CD4-positive, alpha-beta T cell treated with Interleukin-1 beta for 1 hour (primary cell): ENCODE measurements around the gene CLCN3.
"Not testable (repeated sequence)": the region's sequence is repeated elsewhere in the genome, so short reads cannot be mapped to it uniquely, and the experiment has no call there.

Experiments
- DNase-seq, 2 donors: peaks; one replicate each; pipeline ENCODE4 v3.0.0-alpha.2; 2020 to 2022

Gene CLCN3

GRCh38 chr4:169619958-169620879 is at the start of gene CLCN3:
Gene CLCN3 (plus strand): TSS chr4:169620578. CDS start chr4:169635929, 15,351 bp downstream.
- DNase-seq, result peak; percentile 91 to 97

DNA sequence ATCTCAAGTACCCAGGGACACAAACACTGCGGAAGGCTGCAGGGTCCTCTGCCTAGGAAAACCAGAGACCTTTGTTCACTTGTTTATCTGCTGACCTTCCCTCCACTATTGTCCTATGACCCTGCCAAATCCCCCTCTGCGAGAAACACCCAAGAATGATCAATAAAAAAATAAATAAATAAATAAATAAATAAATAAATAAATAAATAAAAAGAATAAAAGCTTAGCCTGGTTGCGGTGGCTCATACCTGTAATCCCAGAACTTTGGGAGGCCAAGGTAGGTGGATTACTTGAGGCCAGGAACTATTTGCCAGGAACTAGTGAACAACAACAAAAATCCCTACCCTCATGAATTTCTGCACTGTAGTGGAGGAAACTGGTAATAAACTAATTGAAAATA is 49.4 kb upstream of the CLCN3 start:
- not testable (repeated sequence) for DNase-seq

DNA sequence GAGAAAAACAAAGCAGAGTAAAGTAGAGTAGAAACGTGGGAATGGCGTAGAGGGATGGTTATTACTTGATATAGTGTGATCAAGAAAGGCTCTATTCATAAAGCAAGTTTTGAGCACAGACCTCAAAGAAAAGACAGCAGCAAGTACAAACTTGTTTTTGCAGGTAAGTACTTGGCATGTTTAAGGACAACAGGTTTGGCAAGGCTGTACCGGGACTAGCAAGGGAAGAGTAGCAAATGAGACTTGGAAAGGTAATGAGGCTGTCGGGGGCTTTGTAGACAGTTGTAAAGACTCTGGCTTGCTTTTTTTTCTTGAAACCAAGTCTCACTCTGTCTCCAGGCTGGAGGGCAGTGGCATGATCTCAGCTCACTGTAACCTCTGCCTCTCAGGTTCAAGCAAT is 48.9 kb upstream of the CLCN3 start:
- DNase-seq, result no peak

DNA sequence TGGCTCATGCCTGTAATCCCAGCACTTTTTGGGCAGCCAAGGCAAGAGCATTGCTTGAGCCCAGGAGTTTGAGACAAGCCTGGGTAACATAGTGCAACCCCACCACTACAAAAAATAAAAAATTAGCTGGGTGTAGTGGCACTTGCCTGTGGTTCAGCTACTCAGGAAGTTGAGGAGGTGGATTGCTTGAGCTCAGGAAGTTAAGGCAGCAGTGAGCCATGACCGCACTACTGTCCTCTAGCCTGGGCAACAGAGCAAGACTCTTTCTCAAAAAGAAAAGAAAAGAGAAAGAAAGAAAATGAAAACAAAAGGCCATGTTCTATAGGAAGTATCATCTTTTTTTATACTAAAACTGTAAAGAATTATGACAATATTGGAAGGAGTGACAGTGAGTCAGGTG is 46.5 kb upstream of the CLCN3 start:
- DNase-seq, result no peak

GRCh38 chr4:169582203-169582602 is 38.2 kb upstream of the CLCN3 start:
- no peak for DNase-seq

GRCh38 chr4:169582706-169583105 is 37.7 kb upstream of the CLCN3 start:
- DNase-seq, result no peak

GRCh38 chr4:169583563-169583962 is 36.8 kb upstream of the CLCN3 start:
- DNase-seq, result no peak

GRCh38 chr4:169593050-169593560 is 27.3 kb upstream of the CLCN3 start:
- DNase-seq, result no peak

DNA sequence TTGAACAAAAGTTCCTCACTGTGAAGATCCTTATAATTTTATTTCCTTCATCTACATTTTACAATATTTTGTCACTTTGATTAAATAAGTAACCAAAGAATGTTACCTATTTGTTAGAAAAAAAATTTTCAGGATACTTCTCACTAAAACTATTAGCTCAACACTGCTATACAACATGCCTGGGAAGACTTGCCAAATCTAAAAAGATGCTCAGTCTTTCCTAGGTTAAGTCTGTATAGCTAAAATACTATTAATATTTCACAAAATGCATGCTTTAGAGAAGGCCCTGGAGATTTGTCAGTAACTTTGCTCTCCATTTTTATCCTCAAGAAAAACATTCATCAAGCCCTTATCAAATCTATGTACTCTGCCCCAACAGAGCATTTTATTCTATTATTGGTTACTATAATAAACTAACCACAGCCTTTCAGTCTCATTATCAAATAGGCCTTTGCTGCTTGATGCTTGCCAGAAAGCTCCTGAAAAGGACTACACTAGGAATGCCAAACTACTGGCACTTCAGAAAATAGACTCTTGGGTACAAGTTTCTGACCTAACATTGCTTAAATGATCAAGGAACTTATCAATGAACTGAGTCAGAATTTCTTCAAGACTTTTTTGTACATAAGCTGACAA is 25.7 kb upstream of the CLCN3 start:
- DNase-seq, result no peak

- no peak for DNase-seq
Observed at GRCh38 chr4:169601016-169601771, 19.2 kb upstream of the CLCN3 start.

DNA sequence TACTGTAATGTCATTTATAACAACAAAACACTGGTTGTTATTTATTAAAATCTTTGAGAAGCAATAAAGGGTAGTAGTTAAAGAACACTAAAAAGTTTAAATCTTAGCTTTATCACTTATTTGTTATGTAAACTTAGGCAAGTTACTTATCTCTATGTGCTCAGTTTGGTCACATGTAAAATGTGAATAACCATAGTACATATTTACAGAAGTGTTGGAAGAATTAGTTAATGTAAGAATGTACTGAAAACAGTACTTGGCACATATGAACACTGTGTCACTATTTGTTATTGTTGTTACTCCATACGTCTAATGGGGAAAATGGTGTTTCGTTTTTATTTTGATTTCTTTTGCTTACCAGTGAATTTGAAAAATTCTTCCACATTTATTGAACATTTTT is 17.1 kb upstream of the CLCN3 start:
- DNase-seq, result no peak

DNA sequence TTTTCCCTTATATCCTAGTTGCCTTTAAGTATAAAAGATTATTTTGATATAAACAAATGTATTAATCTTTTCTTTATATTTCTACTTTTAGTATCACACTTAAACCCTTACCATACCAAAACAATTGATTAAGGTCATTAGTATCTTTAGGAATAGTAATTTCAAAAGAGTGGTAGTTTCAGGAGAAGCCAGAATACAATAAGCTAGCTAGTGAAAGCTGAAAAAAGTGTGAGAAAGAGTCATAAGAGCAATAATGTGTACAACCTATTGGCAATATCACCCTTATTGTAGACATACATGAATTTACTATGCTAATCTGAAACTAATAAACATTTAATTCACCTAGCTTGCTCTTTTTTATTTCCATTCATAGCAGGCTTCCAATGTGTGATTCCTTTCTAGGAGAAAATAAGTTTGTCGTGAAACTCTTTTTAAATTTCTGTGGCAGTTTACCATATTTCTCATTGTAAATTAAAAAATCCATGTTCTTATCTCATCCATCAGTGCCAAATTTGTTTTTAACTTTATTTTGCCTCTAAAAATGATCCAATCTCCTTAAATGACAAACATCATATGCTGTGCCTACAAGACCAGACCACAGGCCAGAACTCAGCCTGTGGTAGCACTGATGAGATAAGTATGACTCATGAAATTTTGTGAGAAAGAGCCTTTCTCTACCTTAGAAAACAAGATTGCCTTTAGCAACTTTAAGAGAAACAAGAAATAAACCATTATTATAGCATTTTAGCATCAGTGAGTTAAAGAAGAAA is 16.1 kb upstream of the CLCN3 start:
- no peak for DNase-seq

- no peak for DNase-seq
Observed at GRCh38 chr4:169604903-169605331, 15.5 kb upstream of the CLCN3 start.

DNA sequence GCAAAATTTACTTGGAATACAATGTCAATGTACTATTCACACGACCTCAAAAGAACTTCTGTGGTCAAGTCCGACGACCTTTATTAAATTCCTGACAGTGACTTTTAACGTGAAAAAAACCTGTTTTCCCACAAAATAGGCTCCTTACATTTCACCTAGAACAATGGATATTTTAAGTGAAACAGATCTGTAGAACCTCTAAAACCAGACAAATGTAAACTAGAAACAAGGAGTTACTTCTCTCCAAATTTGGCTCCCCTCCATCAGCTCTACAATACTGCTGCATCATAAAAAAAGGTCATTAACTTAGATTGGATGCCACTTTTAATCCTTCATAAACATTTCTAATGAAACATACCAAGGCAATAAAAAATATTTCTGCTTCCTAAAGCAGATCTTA is 9.2 kb upstream of the CLCN3 start:
- DNase-seq, result no peak

GRCh38 chr4:169611991-169612870 is 8.1 kb upstream of the CLCN3 start, which contains the start of gene NEK1:
Gene NEK1 (minus strand): TSS chr4:169612583. CDS start chr4:169602630, 9,953 bp downstream.
- peak; percentile 87 to 90 for DNase-seq

DNA sequence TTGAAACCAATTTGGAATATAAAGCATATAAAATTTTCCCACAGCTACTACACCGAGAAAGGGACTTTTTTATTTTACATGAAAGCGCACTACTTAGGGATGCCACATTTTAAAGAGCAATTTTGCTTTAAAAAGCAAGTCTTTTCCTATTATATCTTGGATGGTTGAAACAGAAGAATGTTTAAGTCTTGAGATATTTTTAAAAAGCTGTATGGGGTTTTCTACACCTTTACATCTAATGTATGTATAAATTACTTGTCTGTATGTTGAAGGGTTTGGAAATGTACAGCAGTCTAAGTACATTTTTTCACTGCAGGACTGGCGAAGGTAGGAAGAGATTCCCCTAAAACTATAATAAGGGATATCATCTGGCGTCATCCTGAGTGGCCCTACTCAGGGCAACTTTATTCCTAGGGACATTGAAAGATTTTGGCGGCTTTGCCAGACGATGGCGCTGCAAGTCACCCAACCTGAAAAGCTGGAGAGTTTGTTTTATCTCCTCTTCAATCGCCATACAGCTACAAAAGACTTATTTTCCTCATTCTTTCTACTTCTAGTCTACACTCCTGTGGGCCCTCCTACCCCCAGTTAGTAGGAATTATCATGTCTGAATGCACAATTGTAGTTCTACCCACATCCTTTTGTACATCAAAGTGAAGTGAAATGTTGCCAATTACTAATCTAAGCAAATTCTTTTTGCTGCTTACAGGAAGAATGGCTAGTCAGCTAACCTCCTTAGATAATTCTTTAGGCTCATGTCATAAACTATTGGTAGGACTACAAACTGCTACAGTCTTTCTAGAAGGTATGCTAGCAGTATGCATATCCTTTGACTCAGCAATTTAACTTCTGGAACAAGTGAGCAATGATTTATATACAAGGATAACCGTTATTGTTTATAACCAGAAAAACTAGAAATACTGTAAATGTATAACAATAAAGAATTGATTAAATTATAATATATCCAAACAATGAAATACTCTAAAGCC is 7.2 kb upstream of the CLCN3 start:
- DNase-seq, result peak; percentile 74 to 78

DNA sequence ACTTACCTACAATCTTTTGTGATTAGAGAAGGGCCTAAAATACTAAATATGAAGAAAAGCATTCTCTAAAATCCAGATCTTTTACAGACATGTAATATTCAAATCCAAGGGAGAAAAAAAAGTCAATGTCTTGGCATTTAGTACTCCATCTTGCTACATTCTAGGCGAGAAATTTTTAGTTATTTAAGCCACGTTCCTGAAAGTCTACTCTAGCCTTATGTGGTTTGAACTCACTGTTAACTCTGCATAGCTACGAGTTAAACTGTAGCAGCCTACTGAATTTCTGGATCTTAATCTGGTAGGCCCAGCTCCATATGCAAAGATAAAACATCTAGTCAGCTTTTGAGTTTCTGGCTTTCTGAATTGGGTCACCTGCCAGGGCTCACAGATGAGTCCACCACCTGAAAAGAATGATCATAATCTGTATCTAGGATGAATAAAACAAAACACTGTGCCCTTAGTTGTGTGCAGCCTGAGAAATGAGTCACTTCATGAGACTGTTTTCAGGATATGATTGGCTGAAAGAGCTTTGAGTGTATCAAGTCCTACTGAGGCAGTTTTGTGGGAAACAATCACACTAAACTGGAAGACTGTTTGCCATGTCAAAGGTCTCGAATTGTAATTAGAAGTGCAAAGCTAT is 4.8 kb upstream of the CLCN3 start:
- no peak for DNase-seq

- no peak for DNase-seq
Observed at GRCh38 chr4:169616846-169617245, 3.5 kb upstream of the CLCN3 start.

- DNase-seq, result no peak
Observed at GRCh38 chr4:169617306-169617705, 3.1 kb upstream of the CLCN3 start.
